Measurements from ENCODE around the gene KCND1. TPM values are rescaled to one million over a fixed set of nuclear protein-coding genes. Genes with fewer than 3 reads are reported as not detected.

KCND1 gene
- total and polyA plus RNA-seq, 10 of the 15 experiments (the other 5 are each of a cell fraction or from before 2014, with no cell fraction given): 0.02 to 1.0 (median 0.39) TPM

- TF ChIP-seq FOS (IDR thresholded peaks at IDR 0.05; ENCODE audit: borderline replicate concordance, extremely low read depth, insufficient read length) (no peak), DPF2 (IDR thresholded peaks at IDR 0.05) (0 out of 2 replicates have a peak, but pooled peaks have one; percentile 20), PML (IDR thresholded peaks at IDR 0.05; ENCODE audit: low read length) (peak; percentile 72), USF1 (IDR thresholded peaks at IDR 0.05; ENCODE audit: borderline replicate concordance, extremely low read length, insufficient read depth, low read depth, low read length) (peak; percentile 68), RUNX3 (IDR thresholded peaks at IDR 0.05; ENCODE audit: low read length) (no peak; the same call in 1 of the 2 replicates), LARP7 (IDR thresholded peaks at IDR 0.05) (peak; percentile 88), JUNB (IDR thresholded peaks at IDR 0.05) (no peak), ZNF687 (IDR thresholded peaks at IDR 0.05) (peak; percentile 44), PRDM15 (CRISPR knock-in tag; IDR thresholded peaks at IDR 0.05) (no peak), ZBTB40 (IDR thresholded peaks at IDR 0.05; ENCODE audit: borderline replicate concordance) (no peak), CEBPZ (IDR thresholded peaks at IDR 0.05; ENCODE audit: low read depth, low read length) (no peak), NBN (IDR thresholded peaks at IDR 0.05) (no peak)
These were observed 52.9 kb downstream of the KCND1 start, which contains the start of gene PIM2 (continued) for GRCh38 chrX:48918643-48919340.

All from GM12878 (cell line).